ENCODE measurements around the gene C13orf46.

C13orf46 gene

DNA sequence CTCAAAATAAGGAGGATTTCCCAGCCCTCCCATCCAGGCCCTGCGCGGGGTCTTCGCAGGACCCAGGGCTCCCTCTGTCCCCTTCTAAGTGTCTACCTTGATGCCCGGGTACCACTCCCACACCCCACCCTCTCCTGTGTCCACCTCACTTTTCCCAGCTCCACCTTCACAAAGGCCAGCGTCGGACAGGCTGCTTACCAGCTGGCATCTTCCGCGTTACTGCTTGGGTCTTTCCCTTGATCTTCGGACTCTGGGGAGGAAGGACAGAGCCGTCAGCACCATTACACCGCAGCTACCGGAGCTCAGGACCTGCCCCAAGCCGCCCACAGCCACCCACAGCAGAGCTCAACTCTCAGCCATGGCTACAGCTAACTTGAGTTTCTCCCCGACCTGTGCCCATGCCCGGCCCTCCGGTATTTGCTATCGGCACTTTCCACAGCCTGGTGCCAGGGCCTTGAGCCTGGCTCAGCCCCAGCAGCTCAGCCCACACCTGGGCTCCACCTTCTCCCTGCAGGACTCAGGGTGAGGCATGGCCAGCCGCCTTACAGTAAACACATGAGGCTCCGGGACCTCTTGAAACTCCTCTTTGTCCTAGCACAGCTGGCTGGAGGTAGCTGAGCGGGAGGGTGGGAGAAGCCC, 3.8 kb downstream of the C13orf46 start:
- DNase-seq: no peak

DNA sequence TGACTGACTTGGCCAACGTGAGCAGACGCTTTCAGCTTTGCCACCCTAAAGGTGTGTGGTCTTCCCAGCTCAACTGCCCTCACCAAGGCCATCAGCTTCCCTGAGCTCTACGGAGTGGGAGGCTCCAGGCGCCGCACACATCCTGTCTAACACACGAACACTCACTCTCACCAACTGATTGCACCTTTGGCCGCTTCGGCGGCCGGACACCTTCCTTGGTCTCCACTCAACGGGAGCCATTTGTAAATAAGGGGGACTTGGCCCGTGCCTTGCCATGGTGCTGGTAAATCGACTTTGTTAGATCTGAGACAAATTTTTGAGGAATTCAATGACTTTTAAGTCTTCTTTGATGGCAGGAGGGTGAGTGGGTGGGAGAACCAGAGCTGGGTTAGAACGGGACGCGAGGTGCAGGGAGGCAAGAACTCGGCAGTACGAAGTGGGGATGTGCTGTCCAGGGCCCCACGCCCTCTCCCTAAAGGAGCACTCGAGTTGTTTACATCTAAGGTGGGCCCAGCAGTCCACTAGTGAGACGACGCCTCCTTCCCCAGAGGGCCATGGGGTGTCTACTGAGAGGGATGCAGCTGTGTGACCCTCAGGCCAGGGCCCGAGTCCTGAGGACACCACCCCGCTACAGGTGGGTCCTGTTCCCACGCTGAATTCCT, 4.4 kb downstream of the C13orf46 start:
- no peak for DNase-seq

DNA sequence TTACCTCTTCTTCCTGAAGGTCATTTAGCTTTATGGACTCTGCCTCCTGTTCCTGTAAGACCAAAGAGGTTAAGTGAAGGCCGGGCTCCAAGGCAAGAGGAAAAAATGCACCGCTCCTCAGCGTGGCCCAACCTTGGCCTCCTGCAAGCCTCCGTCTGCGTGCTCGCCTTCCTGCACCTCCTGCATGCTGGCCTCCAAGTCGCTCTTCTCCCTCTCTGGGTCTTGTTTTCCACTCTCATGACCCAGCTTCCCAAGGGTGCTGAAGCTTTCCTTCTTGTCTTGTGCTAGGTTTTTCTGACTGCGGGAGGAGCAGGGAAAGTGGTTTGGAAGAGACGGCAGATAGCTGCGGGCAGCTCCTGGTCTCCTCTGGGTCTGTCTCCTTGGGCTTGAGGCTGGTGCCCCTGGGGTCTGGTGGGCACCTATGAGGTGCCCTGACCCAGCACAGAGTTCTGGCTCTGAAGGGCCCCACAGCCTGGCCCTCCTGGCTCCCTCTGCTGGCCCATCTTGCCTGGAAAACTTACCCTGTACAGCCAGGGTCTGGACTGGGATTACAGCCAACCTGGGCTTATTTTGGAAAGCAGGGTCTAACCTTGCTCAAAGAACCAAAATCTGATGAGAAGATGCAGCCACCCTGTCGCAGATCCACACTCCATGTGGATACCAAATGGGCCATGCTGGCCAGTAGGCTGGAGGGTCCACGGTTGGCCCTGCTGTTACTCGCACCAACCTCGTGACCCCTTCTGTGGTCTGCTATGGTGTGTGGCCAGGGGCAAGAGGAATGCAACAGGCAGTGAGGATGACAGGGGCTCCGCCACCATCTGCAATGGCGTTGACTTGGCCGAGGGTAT, 5.2 kb downstream of the C13orf46 start:
- no peak for DNase-seq

DNA sequence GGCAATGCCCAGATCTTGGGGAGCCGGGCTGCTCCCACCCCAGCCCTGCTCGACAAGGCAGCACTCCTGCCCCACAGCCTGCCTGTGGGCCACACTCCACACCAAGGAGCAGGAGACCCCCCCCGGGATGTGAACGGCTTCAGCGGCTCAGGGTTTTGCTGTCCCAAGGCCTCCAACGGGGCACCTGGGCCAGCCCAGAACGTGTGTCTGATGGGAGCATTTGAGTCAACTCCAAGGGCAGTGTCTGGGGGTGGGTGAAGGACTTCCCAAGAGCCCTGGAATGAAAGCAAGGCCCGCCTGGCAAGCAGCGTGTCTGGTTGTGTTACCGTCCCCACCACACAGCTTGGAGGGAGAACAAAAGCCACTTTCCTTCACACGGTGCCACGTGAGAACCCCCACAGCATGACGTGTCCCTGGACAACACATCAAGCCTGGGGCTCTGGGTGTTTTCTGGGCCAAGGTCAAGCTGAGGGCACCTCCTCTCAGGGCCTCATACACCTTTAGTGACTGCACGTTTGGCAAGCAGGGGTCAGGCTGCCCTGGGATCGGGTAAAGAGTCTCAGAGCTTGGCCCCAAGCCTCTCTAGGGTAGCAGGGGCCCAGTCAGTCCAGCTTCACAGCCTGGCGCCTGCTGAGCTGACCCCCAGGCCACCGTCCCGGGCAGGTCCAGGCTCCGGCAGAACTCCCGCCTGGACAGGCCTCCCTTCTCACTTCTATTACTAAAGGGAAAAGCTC, 6.0 kb downstream of the C13orf46 start:
- DNase-seq: no peak

DNA sequence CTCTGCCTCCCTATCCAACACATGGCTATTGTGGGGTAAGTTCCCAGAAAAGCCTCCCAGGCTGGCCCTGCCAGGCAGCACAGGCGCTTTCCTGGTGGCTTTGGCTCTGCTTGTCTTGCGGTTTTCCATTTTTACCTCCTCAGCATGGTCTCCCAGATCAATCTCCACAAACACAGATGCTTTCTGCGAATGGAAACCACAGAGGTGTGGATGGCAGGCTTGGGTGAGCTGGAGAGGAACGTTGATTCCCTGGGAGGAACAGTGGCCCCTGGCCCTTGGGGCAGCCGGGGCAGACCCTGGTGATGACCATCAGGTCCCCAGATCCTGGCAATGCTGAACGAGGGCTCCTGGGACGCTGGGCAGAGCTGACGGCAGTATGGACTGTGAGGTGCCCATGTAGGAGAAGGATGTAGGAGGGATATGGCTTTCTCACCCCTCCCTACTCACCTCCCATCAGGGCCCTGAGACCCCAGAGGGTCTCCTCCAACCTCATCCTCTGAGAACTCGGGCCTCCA, 6.6 kb downstream of the C13orf46 start:
- DNase-seq: no peak

DNA sequence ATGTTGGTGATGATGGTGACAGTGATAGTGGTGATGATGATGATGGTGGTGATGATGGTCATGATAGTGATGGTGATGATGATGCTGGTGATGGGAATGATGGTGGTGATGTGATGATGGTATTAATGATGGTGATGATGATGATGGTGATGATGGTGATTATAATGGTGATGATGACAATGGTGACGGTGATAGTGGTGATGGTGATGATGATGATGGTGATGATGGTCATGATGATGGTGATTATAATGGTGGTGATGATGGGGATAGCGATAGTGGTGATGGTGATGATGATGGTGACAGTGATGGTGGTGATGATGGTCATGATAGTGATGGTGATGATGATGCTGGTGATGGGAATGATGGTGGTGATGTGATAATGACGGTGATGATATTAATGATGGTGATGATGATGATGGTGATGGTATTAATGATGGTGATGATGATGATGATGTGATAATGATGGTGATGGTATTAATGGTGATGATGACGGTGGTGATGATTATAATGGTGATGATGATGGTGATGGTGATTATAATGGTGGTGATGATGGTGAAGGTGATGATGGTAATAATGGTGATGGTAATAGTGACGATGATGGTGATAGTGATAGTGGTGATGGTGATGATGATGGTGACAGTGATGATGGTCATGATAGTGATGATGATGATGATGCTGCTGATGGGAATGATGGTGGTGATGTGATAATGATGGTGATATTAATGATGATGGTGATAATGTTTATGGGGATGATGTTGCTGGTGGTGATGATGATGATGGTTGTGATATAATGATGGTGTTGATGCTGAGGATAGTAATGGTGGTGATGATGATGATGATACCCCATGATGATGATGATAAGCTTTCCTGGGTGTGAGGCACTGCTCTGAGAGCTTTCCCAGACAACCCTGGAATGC, 7.7 kb downstream of the C13orf46 start:
- no peak for DNase-seq

DNA sequence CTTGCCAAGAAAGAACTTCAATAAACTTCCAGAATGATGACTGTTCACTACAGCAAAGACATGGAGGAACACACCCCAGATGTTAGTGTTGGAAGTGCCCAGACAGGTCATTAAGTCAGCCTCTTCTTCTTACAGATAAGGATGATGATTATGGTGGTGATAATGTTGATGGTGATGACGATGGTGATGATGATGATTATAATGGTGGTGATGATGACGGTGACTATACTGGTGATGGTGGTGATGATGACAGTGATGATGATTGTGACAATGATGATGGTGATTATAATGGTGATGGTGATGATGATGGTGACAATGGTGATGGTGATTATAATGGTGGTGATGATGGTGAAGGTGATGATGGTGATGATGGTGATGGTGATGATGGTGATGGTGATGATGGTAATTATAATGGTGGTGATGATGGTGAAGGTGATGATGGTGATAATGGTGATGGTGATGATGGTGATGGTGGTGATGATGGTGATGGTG, 8.4 kb downstream of the C13orf46 start:
- no peak for DNase-seq

DNA sequence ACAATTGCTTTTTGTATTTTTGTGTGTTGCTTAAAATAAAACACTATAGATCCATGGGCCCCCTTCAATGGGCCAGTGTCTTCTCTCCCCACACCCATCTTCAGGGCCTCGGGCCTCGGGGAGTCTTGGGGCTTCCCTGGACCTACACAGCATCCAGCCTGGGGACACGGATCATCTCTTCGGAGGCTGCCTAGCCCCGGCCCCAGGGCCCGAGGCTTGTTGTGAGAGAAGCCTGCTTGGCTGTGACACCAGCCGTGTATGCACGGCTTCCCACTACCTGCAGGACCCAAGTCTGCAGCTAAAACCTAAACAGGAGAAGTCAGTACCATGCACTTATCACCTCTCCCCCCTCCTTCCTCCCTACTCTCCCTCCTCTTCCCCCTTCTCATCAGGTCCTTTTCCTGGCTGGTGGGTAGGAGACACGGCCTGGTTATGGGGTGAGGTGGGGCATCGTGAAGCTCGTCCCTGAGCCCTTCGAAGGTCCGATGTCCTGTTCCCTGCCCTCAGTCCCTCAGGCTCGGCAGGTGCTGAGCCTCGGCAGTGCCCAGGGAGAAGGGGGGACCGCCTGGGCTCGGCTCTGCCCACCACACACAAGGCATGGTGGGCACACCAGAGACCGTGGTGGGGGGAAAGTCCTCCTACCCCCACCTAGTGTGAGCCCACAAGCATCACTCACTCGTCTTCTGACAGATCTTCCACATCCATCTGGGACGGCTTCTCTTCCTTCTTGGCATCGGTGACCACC, 9.5 kb downstream of the C13orf46 start:
- DNase-seq: no peak

DNA sequence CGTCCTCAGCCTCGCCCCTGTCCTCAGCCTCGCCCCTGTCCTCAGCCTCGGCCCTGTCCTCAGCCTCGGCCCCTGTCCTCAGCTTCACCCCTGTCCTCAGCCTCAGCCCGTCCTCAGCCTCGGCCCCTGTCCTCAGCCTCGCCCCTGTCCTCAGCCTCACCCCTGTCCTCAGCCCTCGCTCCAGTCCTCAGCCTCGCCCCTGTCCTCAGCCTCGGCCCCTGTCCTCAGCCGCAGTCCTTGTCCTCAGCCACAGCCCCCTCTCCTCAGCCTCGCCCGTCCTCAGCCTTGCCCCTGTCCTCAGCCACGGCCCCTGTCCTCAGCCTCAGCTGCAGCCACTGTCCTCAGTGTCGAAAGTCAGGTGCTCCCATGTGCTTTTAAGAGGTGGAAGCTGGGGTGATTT, 10.5 kb downstream of the C13orf46 start:
- DNase-seq: no peak

DNA sequence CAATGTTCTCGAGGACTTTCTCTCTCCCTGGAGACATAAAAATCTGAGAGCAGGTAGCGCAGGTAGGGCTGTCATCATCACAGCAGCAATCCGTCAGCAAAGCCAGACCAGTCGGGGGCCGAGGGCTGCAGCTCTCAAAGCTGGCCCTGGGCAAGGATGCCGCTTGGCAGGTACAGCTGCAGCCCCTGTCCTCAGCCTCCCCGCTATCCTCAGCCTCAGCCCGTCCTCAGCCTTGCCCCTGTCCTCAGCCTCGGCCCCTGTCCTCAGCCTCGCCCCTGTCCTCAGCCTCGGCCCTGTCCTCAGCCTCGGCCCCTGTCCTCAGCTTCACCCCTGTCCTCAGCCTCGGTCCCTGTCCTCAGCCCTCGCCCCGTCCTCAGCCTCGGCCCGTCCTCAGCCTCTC, 10.9 kb downstream of the C13orf46 start:
- no peak for DNase-seq

DNA sequence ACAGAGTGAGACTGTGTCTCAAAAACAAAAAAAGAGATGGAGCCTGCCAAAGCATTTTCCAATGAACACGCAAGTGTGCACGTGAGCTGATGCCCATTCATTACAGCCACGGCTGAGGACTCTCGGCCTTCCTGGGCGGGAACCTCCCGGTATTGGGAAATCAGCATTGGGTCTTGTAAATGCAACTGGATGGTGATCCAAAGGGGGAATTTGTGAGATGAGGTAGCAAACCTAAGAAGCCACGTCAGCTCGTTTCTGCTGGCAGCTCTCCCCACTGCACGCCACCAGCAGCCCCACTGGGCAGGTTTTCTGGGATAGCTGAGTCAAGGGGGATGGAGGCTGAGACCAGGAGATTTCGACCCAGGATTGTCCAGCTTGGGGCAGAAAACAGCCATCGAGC, 11.5 kb downstream of the C13orf46 start:
- DNase-seq: no peak

DNA sequence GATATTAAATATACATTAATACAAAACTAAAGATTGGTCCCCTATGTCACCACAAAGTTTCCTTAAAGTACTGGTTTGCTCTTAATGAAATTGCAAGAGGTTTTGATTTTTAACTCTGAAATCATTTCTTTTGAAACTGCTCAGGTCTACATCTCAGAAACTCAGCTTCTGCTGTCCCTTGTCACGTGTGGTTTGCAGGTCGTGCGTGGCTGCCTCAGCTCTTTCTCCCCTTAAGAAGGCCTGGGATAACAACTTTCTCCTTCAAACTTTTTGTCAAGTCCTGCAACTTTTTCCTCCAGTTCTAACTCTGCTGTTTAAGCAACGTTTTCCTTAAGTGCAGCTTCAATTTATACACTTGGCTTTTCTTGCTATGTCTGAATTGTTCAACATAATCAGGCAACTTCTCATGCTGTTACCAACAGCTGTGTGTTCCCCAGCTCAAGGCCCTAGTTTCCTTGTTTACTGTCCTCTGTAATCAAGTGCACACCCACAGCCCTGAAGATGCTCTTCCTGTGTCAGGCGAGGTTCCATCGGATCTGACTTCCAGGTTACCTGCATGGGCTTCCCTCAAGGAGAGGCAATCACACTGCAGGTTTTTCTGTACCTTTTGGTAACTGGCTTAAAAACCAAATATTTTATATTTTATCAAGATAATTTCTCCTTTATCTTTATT, 13.5 kb downstream of the C13orf46 start:
- no peak for DNase-seq

DNA sequence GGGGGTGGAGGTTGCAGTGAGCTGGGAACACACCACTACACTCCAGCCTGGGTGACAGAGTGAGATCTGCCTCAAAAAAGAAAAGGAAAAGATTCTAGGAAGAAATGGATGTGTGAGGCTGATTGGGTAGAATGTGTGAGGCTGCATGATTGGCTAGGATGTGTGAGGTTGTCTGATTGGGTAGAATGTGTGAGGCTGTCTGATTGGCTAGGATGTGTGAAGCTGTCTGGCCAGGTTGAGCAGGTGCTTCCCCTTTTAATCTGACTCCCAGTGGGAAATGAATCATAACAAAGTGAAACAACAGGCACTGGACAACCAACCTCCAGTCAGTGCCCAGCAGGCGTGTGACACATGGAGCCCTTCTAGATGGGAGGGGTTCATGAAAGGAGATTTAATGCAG, 14.7 kb downstream of the C13orf46 start:
- no peak for DNase-seq

DNA sequence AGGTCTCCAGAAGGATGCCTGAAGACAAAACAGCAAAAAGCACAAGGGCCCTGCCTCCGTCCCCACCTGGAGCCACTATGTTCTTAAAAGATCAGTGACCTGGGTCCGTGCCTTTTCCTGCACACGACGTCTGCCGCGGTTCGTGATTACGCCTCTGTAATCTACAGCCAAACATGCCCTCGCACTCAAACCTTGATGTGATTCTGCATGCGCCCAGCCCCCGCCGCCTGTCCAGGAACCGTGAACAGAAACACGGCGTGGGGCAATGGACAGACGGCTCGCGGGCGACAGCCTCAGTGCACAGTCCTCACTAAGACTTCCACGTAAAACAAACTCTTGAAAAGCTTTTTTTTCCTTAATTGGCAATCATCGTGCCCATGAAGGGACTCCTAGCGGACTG, 15.5 kb downstream of the C13orf46 start:
- no peak for DNase-seq

DNA sequence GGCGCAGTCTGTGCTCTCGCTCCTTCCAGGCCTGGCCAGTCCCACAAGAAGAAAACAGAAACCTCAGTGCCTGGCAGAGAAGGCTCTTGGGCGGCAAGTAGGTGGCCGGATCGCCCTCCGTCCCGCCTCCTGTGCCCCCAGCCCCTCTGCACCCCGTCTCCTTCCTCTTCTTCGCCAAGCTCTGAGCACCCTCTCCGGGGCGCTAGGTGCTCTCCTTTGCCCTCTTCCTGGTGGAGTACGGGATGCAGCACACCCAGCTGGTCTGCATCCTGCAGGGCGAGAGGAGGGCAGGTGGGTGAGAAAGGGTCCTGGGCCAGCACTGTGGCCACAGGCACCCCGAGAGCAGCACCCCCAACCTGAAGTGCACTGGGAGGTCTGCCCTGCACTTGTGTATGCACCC, 17.3 kb downstream of the C13orf46 start:
- DNase-seq: no peak

DNA sequence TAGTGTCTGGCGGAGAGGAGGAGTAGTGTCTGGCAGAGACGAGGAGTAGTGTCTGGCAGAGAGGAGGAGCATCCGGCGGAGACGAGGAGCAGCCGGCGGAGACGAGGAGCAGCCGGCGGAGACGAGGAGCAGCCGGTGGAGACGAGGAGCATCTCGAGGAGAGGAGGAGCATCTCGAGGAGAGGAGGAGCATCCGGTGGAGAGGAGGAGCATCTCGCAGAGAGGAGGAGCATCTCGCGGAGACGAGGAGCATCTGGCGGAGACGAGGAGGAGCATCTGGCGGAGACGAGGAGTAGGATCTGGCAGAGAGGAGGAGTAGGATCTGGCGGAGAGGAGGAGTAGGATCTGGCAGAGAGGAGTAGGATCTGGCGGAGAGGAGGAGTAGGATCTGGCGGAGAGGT, 18.2 kb downstream of the C13orf46 start:
- DNase-seq: no peak

DNA sequence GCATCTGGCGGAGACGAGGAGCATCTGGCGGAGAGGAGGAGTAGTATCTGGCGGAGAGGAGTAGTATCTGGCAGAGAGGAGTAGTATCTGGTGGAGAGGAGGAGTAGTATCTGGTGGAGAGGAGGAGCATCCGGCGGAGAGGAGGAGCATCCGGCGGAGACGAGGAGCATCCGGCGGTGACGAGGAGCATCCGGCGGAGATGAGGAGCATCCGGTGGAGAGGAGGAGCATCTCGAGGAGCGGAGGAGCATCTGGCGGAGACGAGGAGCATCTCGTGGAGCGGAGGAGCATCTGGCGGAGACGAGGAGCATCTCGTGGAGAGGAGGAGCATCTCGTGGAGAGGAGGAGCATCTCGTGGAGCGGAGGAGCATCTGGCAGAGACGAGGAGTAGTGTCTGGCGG, 18.6 kb downstream of the C13orf46 start:
- no peak for DNase-seq

DNA sequence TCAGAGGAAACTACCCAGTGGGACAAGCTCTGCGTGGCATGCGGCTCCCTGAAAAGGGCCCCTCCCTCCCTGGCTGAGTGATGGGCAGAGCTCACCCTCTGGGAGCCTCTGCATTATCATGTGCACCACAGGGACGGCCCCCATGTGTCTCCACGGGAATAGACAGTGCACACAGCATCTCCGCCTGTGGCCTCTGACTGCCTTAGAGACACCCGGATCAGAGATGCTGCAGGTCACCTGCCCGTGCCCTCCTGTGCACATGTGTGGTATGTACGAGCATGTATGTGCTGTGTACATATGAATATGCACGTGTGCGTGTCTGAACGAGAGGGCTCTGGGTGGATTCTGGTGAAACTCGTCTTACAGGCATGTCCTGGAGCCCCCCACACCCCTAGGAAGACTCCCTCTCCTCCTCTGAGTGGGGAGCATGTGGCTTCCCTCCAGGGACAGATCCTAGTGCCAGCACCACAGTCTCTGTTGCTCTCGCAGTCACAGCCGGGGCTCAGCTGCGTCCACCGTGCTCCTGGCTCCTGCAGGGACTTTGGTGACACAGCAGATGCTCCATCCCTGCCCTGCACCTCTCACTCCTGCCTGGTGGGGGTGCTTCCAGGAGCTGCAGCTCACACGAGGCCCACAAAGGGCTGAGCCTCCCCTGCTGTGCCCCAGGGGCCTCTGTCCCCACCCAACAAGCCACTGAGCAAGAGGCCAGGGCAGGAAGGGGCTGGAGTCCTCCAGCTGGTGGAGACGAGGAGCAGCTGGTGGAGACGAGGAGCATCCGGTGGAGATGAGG, 19.6 kb downstream of the C13orf46 start:
- no peak for DNase-seq

DNA sequence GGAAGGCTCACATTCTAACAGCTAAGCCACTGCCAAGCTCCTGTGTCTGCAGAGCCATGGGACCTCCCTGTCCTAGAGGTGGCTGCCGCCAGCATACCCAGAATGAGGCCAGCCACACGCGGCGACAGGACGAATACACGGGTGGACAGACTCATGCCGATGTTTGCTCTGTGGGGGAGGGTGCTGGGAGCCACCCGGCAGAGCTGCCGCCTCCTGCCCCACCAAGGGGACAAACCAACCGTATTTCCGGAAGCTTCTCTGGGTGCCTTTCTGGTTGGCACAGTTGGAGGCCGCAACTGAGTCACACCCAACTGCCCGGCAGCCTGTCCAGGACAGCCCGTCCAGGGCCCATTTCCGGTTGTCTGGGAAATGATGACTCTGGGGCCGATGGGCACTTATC, 20.3 kb downstream of the C13orf46 start:
- no peak for DNase-seq

All from NCI-H2081 (cell line).